Tibial artery (tissue), 4 donors: Measurements from ENCODE around the gene SATB2.

ENCODE experiments used
- DNase-seq, 2 donors: peaks; one replicate each; pipeline ENCODE4 v3.0.0-alpha.2; 2019
- H3K27ac ChIP-seq, 2 donors: fragments of 200-600 bp; sonication (generic) in 1 of 2; 1 replicate in 1 of 2; 2 replicates in 1 of 2; pipeline ENCODE4 v1.5.1; 2018 to 2019; ENCODE audit warnings: mild to moderate bottlenecking in 1 of 2
- H3K27me3 ChIP-seq, 2 donors: fragments of 200-600 bp; sonication (generic) in 1 of 2; one replicate each; pipeline versions ENCODE4 v1.5.1 to v1.6.0; 2016 to 2019
- H3K36me3 ChIP-seq, 3 donors: fragments of 200-600 bp; sonication (generic) in 2 of 3; one replicate each; pipeline ENCODE4 v1.5.1; 2016 to 2019; ENCODE audit warnings: mild to moderate bottlenecking in 2 of 3
- H3K4me1 ChIP-seq, 4 donors: fragments of 200-600 bp; sonication (generic) in 2 of 4; 1 replicate in 3 of 4; 2 replicates in 1 of 4; pipeline ENCODE4 v1.5.1; 2016 to 2019
- H3K4me3 ChIP-seq, 2 donors: fragments of 200-600 bp; sonication (generic) in 1 of 2; 1 replicate in 1 of 2; 2 replicates in 1 of 2; pipeline ENCODE4 v1.5.1; 2018 to 2019; ENCODE audit warnings: mild to moderate bottlenecking in 2 of 2
- H3K9me3 ChIP-seq, 3 donors: fragments of 200-600 bp; sonication (generic) in 1 of 3; one replicate each; pipeline ENCODE4 v1.5.1; 2016 to 2019
- CTCF ChIP-seq, 2 experiments: fragments of 200-600 bp in 1 of 2; fragments of 450-650 bp in 1 of 2; IDR thresholded peaks; one replicate each; pipeline ENCODE4 v1.5.1; 2017 to 2019; ENCODE audit warnings: antibody characterized with exemption in 2 of 2, mild to moderate bottlenecking in 1 of 2, moderate library complexity in 1 of 2
- intact Hi-C: fragments of 100-400 bp; cut with DNase I; formaldehyde crosslinking; loops from one replicate; pipeline ENCODE4 v1.15.0; 2023; ENCODE audit warnings: low total_unique reads

The SATB2 gene

GRCh38 chr2:199458009-199458805 lies 468 bp upstream of the SATB2 start:
- peak overlapping the region; percentile 79 to 86 for H3K27ac ChIP-seq
- peaks cover 2 to 66% of the 10 kb centered on the region in 2 donors for H3K27me3 ChIP-seq
- intact Hi-C loops: no loop called here
- no peaks in the 10 kb centered on the region for H3K36me3 ChIP-seq
- peak overlapping the region; percentile 83 to 90 for H3K4me3 ChIP-seq
- H3K9me3 ChIP-seq: peaks cover 0 to 3% (median 0%) of the 10 kb centered on the region in 3 donors
- TF ChIP-seq CTCF (IDR thresholded peaks at IDR 0.05): no peak
- H3K4me1 ChIP-seq: peaks cover 0 to 49% (median 42%) of the 10 kb centered on the region in 4 donors
- no peak for DNase-seq

DNA sequence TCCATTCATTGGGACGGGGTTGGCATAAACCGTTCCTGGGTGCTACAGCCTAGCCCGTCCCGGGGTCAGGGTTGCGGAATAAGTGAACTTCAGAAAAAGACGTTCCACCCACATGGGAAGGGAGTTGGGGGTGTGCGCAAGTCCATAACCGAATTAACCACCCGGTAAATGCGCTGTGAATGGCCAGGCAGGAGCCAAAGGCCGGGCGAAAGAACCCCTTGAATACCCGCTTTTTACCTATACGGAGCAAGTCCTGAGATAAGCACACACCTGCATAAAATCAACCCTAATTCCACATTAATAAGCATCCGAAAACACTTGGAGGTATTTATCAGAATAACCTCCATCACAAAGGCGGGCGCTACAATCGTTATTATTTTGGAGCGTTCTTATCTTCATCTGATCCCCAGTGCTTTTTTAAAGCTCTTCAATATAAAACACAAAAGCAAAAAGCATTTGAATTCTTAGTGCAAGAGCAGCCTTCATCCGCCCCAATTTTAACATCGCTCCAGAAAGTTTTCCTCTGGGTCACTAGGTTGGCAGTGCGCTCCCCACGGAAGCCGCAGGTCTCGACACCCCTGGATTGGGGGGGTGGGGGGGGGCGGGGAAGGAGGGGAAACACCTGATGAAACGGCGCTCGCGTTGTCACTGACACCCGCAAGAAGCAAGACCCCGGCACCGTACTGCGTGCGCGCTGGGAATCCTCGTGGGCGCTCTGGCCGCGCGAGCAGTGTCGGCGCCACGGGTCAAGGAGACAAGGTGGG lies 1.2 kb downstream of the SATB2 start:
- no peak overlapping the region for H3K27ac ChIP-seq

DNA sequence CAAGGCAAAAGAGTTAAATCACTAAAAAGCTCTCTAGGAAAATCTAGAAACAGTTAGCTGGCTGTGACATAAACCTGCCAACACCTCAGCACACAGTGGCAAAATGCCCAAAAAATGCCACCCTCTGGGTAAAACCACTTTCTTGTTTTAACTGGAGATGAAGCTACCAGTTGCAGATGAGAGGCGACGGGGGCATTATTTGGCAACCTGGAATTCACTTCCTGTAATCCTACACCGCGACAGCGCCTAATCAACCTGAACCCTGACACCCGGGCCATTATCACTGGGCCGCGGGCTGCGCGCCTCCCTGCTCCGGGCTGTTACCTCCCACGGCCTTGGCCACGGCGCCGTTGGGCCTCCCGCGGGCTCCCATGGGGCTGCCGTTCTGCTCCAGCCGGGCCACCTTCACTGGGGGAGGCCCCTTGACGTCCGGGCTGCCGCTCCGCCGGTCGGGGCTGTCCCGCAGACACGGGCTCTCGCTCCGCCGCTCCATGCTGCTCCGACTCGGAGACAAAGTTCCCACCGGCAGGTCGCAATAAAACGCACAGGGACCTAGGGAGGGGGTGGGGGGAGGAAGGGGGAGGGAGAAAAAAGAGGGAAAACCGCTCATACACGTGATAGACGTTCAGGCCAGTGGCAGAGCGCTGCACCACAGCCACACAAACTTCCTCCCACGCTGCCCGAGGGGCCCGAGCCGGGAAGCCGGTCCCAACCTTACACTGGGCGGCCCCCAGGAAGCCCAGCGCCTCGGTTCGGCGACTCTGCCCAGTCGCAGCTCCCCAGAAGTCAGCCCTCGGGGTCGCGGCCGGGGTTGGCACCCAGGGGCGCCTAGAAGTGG lies 2.0 kb downstream of the SATB2 start:
- Histone ChIP-seq H3K27me3 (peaks cover 0 to 50% of the 10 kb centered on the region in 2 donors), H3K27ac (no peak overlapping the region), H3K36me3 (no peaks in the 10 kb centered on the region), H3K4me1 (peaks cover 0 to 40% (median 33%) of the 10 kb centered on the region in 4 donors), H3K9me3 (no peaks in the 10 kb centered on the region), H3K4me3 (peak overlapping the region; percentile 83 to 90)
- intact Hi-C loops: no loop called here
- no peak for DNase-seq
- TF ChIP-seq CTCF (IDR thresholded peaks at IDR 0.05): no peak

More for the DNA sequence above, 1.2 kb downstream of the SATB2 start:
- peaks cover 0 to 40% (median 33%) of the 10 kb centered on the region in 4 donors for H3K4me1 ChIP-seq
- no peak for DNase-seq
- H3K27me3 ChIP-seq: peaks cover 0 to 58% of the 10 kb centered on the region in 2 donors
- no peak for TF ChIP-seq CTCF (IDR thresholded peaks at IDR 0.05)
- no peaks in the 10 kb centered on the region for H3K9me3 ChIP-seq
- H3K36me3 ChIP-seq: no peaks in the 10 kb centered on the region
- intact Hi-C loops: no loop called here
- peak overlapping the region; percentile 83 to 90 for H3K4me3 ChIP-seq

GRCh38 chr2:199455210-199455544 lies 2.6 kb downstream of the SATB2 start:
- TF ChIP-seq CTCF (IDR thresholded peaks at IDR 0.05): no peak
- H3K27ac ChIP-seq: no peak overlapping the region
- intact Hi-C loops: no loop called here
- DNase-seq: no peak
- peaks cover 0 to 37% (median 31%) of the 10 kb centered on the region in 4 donors for H3K4me1 ChIP-seq
- peaks cover 0 to 44% of the 10 kb centered on the region in 2 donors for H3K27me3 ChIP-seq
- H3K36me3 ChIP-seq: no peaks in the 10 kb centered on the region
- no peaks in the 10 kb centered on the region for H3K9me3 ChIP-seq
- H3K4me3 ChIP-seq: no peak overlapping the region

- TF ChIP-seq CTCF (IDR thresholded peaks at IDR 0.05): no peak
- intact Hi-C loops: no loop called here
- Histone ChIP-seq H3K9me3 (no peaks in the 10 kb centered on the region), H3K4me1 (peaks cover 0 to 28% (median 26%) of the 10 kb centered on the region in 4 donors), H3K27ac (no peak overlapping the region), H3K4me3 (no peak overlapping the region), H3K27me3 (peaks cover 0 to 42% of the 10 kb centered on the region in 2 donors), H3K36me3 (no peaks in the 10 kb centered on the region)
- no peak for DNase-seq
These were observed 4.8 kb downstream of the SATB2 start for GRCh38 chr2:199452991-199453379.
